Liver (tissue), 3 donors: ENCODE measurements around the gene NUBPL.
"Not testable (repeated sequence)": the region's sequence is repeated elsewhere in the genome, so short reads cannot be mapped to it uniquely, and the experiment has no call there.

ENCODE experiments used
- HNF4G ChIP-seq: IDR thresholded peaks from 2 replicates; pipeline ENCODE4 v1.6.1; 2016; ENCODE audit warnings: antibody characterized with exemption
- JUND ChIP-seq, 2 donors: IDR thresholded peaks; 2 replicates each; pipeline ENCODE4 v1.6.1; 2016; ENCODE audit warnings: antibody characterized with exemption in 2 of 2
- MAX ChIP-seq: IDR thresholded peaks from 2 replicates; pipeline ENCODE4 v1.6.1; 2016; ENCODE audit warnings: antibody characterized with exemption
- NR2F2 ChIP-seq: IDR thresholded peaks from 2 replicates; pipeline ENCODE4 v1.6.1; 2016; ENCODE audit warnings: antibody characterized with exemption
- RAD21 ChIP-seq, 2 donors: IDR thresholded peaks; 2 replicates each; pipeline ENCODE4 v1.6.1; 2016; ENCODE audit warnings: antibody characterized with exemption in 2 of 2, mild to moderate bottlenecking in 2 of 2
- SP1 ChIP-seq: IDR thresholded peaks from 2 replicates; pipeline ENCODE4 v1.6.1; 2018; ENCODE audit warnings: antibody characterized with exemption, mild to moderate bottlenecking
- TAF1 ChIP-seq: conservative IDR thresholded peaks from 2 replicates; pipeline ENCODE4 v1.6.1; 2016; ENCODE audit warnings: antibody characterized with exemption, mild to moderate bottlenecking
- YY1 ChIP-seq: IDR thresholded peaks from 2 replicates; pipeline ENCODE4 v1.6.1; 2016; ENCODE audit warnings: antibody characterized with exemption, mild to moderate bottlenecking
- TF ChIP-seq, protein P1 (sequence below): fragments of 150-350 bp; IDR thresholded peaks from 2 replicates; pipeline ENCODE4 v1.5.1; 2017; ENCODE audit warnings: improper control_type of control experiment, low read depth, low read length; ENCODE audit not compliant: missing input control
- TF ChIP-seq, protein P2 (sequence below): IDR thresholded peaks from 2 replicates; pipeline ENCODE4 v1.6.1; 2016; ENCODE audit warnings: antibody characterized with exemption, mild to moderate bottlenecking
- donor health status: healthy.
- donor health status: healthy.

- not testable (repeated sequence) for TF ChIP-seq TAF1; YY1; RAD21 (IDR thresholded peaks at IDR 0.05); SP1; JUND (IDR thresholded peaks at IDR 0.05); HNF4G; NR2F2; MAX
- TF ChIP-seq, protein P1, sequence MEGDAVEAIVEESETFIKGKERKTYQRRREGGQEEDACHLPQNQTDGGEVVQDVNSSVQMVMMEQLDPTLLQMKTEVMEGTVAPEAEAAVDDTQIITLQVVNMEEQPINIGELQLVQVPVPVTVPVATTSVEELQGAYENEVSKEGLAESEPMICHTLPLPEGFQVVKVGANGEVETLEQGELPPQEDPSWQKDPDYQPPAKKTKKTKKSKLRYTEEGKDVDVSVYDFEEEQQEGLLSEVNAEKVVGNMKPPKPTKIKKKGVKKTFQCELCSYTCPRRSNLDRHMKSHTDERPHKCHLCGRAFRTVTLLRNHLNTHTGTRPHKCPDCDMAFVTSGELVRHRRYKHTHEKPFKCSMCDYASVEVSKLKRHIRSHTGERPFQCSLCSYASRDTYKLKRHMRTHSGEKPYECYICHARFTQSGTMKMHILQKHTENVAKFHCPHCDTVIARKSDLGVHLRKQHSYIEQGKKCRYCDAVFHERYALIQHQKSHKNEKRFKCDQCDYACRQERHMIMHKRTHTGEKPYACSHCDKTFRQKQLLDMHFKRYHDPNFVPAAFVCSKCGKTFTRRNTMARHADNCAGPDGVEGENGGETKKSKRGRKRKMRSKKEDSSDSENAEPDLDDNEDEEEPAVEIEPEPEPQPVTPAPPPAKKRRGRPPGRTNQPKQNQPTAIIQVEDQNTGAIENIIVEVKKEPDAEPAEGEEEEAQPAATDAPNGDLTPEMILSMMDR, result not testable (repeated sequence)
- TF ChIP-seq, protein P2, sequence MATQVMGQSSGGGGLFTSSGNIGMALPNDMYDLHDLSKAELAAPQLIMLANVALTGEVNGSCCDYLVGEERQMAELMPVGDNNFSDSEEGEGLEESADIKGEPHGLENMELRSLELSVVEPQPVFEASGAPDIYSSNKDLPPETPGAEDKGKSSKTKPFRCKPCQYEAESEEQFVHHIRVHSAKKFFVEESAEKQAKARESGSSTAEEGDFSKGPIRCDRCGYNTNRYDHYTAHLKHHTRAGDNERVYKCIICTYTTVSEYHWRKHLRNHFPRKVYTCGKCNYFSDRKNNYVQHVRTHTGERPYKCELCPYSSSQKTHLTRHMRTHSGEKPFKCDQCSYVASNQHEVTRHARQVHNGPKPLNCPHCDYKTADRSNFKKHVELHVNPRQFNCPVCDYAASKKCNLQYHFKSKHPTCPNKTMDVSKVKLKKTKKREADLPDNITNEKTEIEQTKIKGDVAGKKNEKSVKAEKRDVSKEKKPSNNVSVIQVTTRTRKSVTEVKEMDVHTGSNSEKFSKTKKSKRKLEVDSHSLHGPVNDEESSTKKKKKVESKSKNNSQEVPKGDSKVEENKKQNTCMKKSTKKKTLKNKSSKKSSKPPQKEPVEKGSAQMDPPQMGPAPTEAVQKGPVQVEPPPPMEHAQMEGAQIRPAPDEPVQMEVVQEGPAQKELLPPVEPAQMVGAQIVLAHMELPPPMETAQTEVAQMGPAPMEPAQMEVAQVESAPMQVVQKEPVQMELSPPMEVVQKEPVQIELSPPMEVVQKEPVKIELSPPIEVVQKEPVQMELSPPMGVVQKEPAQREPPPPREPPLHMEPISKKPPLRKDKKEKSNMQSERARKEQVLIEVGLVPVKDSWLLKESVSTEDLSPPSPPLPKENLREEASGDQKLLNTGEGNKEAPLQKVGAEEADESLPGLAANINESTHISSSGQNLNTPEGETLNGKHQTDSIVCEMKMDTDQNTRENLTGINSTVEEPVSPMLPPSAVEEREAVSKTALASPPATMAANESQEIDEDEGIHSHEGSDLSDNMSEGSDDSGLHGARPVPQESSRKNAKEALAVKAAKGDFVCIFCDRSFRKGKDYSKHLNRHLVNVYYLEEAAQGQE, result not testable (repeated sequence)
Measured at GRCh38 chr14:31813724-31814490, 252.7 kb downstream of the NUBPL start.
